DMS53 treated with DMSO at 0.1 percent for 48 hours (cell line): ENCODE data around the gene TENM3.
"Not testable (repeated sequence)": the region's sequence is repeated elsewhere in the genome, so short reads cannot be mapped to it uniquely, and the experiment has no call there.

ENCODE experiments used
- DNase-seq: peaks from one replicate; lab custom pipeline; 2025; ENCODE audit not compliant: unreplicated experiment; lab: John Stamatoyannopoulos, UW

The TENM3 gene

DNA sequence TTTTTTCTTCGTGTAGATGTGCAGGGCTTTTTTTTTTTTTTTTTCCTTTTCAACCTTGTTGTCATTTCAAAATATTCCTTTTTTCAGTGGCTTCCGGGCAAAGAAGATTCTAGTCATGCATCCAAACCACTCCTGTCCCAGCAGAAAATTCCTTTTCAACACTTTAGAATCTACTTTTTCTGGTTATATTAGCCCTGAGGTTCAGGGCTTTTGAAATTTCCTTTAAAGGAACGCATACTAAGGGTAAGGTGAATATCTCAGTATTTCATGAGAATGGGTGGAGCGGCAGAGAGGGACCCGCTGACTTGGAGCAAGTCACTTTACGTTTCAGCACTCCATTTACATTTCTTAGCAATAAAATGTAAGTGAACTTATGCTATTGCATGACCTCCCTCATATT is 15.6 kb upstream of the TENM3 start:
- DNase-seq = no peak

GRCh38 chr4:182228991-182229577 is 14.1 kb upstream of the TENM3 start:
- no peak for DNase-seq

DNA sequence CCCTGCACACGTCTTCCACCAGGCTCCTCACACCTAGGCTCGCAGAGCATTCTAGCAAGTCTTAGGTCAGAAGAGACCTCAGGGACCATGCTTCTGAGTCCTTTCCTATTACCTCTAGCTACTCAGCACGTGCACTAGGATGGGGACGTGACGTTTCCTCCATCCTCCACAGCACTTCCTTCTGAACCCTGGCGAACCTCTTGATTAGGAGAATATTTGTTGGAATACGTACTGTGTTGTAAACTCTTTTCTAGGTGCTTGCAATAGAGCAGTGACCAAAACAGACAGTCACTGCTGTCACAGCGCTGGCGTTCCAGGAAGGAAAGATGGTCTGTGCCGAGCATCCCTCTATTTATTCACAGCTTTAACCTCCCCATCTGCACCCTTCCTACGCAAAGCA is 12.9 kb upstream of the TENM3 start:
- no peak for DNase-seq

DNA sequence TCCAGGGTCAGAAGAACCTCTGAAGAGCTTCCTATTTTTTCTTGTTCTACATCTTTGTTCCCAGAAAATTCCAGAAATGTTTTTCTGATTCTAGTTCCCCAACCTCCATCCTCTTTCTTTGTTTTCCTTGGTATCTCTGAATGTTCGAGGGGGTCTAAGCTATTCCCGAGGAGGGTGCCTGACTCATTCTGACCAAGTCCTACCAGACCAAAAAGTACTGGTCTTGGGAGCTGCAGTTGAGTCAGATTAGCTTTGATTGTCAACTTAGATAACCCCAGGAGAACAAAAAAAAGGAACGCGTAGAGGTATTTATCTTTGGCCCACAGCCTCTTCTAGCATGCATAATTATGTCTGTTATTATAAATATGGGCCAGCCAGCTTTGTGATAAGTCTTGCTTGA is 12.1 kb upstream of the TENM3 start:
- no peak for DNase-seq

DNA sequence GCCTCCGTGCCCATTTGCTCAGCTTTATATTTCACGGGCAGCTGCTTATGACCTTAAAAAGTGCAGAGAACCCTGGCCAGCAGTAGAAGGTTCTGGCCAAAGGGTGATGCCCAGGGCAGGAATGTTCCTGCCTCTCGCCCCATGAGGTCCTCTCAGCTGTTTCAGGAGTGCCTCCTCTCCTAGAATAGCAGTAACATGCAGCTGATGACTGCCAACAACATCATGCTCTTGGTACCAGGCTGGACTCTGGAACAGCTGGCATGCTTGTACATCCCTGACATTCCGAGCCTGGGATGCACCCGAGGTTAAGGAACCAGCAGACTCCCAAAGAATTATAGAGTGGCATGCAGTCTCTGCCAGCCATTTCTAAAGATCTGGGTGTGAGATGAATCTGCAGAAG is 11.7 kb upstream of the TENM3 start:
- DNase-seq = no peak

DNA sequence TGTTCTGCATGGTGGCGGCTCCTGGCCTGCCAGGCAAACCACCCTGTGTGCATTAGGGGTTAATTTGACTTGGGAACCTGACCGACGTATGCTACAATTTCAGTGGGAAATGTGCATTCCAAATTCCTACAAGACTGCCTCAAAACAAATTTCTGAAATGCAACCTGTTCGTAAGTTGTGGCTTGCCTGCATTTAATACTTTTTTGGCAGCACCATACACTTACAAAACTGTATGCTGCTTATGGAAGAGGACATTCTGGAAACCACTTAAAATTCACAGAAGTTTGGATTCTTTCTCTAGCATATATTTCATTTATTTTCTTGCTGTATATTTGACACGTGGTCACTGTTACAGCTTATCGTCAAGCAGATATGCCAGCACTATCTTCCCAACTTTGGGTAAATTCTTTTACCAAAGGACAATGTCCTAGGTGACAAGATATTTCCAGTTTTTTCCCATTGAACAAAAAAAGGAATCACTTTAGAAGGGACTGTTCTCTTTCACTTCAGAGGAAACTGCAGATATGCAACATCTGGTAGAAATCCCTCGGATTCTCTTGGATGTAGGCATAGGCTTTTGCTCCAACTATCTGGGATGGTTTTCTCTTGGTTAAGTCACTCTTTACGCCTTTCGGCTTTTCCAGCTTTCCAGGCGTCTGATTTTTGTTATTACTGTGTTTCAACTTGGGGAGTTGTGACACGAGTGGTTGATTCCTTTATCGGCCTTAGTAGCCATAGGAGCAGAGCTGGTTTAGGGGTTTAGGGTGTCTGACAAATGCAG is 9.7 kb upstream of the TENM3 start:
- DNase-seq = no peak

DNA sequence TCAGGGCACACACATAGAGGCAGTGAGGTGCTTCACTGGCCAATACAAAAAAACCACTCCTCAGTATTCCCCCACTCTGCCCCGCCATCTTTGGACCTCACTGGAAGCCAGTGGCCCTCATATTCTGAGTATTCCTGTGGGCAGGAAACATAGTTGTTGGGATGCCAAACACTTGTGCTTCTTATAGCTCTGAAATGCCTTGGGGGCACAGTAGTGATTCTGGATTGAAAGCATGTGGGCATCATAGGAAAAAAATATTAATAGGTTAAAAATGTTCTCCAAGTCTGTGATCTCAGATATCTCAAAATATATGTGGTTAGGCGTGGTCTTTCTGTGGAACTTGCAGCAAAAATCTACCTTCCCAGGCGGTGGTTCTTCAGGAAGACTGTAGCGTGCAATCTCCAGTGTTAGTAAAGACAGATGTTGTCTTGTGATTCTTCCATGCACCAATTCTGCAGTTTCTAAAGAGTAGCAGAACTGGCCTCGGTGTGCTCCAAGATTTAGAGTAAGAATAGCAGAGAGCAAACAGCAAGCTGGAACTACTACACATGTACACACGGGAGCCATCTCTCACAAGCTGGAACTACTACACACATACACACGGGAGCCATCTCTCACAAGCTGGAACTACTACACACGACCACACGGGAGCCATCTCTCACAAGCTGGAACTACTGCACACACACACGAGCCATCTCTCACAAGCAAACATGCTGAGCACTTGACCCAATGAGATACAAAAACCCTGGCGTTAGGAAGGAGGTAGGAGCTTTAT is 8.0 kb upstream of the TENM3 start:
- DNase-seq = no peak

DNA sequence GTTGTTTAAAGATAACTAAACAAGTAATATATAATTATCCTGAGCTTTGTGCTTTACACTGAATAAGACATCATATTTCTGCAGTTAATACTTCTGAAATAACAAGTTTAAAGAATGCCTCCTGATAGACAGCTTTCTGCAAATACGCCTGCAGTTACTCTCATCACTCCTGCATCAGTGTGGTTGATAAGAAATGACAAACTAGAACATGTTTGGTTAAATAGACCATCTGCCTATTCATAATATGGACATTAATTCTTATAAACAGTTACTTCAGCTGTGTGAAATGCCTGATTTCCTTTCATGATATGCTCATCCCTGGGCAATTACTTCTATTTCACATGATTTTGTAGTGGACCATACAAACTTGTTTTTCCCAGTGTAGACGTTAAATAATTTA is 7.0 kb upstream of the TENM3 start:
- DNase-seq = no peak

GRCh38 chr4:182237010-182237409 is 6.2 kb upstream of the TENM3 start:
- DNase-seq = not testable (repeated sequence)

DNA sequence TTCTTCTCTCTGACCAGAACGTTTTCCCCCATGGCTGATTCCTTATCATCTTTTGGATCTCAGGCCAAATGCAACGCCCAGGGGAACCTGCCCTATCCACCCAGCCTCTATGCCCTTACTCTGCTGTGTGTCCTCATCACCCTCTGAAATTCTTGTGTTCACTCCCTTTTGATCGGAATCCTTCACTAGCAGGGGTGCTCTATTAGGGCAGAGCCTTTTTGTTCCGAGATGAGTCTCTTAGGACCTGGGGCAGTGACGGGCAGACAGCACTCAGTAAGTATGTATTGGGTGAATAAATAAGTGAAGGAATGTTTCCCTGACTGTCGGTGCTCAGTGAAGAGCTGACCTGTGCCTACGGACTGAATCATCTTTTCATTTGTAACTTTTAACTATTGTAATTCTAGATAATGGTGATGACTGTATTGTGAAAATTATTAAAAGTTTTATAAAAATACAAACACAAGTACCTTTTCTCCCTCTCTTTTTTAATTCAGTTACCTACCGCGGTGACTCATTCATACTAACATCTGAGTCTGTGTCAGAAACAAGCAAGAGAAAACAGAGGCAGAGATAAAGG is 4.8 kb upstream of the TENM3 start:
- no peak for DNase-seq

DNA sequence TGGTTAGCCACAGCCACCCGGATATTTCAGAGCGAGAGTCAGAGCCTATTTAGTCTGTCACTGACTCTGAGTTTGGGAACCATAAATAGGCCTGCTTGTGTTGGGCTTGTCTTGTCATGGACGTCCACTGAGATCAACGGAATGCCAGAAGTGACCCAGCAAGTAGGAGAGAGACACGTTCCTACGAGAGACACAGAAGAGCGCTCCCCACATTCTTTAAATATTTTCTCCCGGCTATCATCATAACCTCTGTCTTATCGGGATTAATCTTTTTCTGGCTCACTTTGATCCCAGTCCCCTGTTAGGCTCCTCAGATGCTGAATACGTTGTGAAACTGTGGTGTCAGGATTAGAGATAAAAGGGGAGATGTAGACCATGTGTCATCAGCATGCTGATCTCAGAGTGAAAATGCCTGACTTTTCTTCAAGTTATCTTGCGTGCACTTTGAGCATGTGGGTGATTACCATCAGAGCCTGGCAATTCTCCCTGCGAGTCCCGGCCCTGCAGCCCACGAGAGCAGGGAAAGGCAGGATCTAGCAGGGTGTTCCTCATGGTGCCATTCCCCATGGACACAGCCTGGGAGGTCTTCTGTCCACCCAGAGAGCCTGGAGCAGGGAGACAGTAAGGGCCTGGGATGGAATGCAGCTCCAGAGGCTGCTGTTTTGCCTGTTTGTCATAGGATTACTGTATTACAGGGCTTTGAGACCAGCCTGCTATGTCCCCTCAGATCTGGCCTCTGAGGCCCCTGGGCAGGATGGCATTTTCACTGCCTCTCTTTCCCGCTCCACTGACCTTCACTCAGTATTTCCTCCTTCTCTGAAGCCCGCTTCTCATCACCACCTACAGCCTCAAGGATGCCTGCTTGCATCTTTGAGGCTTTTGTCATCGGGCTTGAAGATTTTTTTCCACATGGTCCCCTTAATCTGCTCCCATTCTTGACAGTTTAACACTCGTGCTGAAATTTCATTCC is 2.8 kb upstream of the TENM3 start:
- DNase-seq = no peak

GRCh38 chr4:182242260-182242659 is 942 bp upstream of the TENM3 start:
- DNase-seq = not testable (repeated sequence)

DNA sequence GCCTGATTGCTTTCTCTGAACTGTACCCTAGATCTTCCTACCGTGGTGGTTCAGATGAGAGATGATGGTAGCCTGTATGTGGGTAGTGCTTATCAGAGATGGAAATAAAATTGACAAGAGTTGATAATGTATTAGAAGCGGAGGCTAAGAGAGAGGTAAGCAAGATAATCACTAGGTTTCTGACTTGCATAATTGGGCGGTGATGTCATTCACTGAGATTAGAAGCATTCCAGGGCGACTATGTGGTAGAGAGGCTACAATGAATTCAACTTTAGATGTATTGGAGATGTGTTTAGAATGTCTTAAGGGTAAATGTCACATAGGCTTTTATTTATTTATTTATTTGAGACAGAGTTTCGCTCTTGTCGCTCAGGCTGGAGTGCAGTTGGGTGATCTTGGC is 415 bp upstream of the TENM3 start:
- no peak for DNase-seq

GRCh38 chr4:182245041-182245440 is 1.8 kb downstream of the TENM3 start:
- no peak for DNase-seq

GRCh38 chr4:182245541-182246215 is 2.5 kb downstream of the TENM3 start:
- DNase-seq = no peak

- no peak for DNase-seq
Measured at GRCh38 chr4:182246401-182247205, 3.4 kb downstream of the TENM3 start.

- DNase-seq = no peak
Measured at GRCh38 chr4:182248295-182248694, 5.1 kb downstream of the TENM3 start.

- DNase-seq = no peak
Measured at GRCh38 chr4:182250446-182250845, 7.2 kb downstream of the TENM3 start.

- DNase-seq = no peak
Measured at GRCh38 chr4:182251116-182251515, 7.9 kb downstream of the TENM3 start.
